HepG2 (cell line): Measurements from ENCODE around the gene XRCC1. TPM values are rescaled to one million over a fixed set of nuclear protein-coding genes. Genes with fewer than 3 reads are reported as not detected.

ENCODE experiments used
- GATA4 ChIP-seq: sonication (generic); IDR thresholded peaks from 2 replicates; pipeline ENCODE4 v1.6.1; 2016; ENCODE audit warnings: antibody characterized with exemption, low read depth, borderline replicate concordance
- MAF1 ChIP-seq: sonication (generic); formaldehyde crosslinking; IDR thresholded peaks from 2 replicates; pipeline ENCODE4 v1.5.0; 2020; ENCODE audit warnings: missing genetic modification reagents, borderline replicate concordance
- NBN ChIP-seq: fragments of 450-650 bp; conservative IDR thresholded peaks from 2 replicates; pipeline ENCODE4 v1.6.1; 2017
- PCBP1 ChIP-seq: fragments of 200-400 bp; formaldehyde crosslinking; IDR thresholded peaks from 2 replicates; pipeline ENCODE4 v1.6.1; 2017; ENCODE audit warnings: mild to moderate bottlenecking, low read depth, low read length, borderline replicate concordance
- POLR2AphosphoS5 ChIP-seq: IDR thresholded peaks from 2 replicates; pipeline ENCODE4 v1.6.1; 2012; ENCODE audit warnings: low read depth, low read length
- REST ChIP-seq, 2 experiments: IDR thresholded peaks; 2 replicates each; pipeline ENCODE4 v1.6.1; 2011 to 2012; ENCODE audit warnings: low read length in 2 of 2, borderline replicate concordance in 1 of 2, low read depth in 1 of 2, mild to moderate bottlenecking in 1 of 2, moderate library complexity in 1 of 2
- SALL2 ChIP-seq: sonication (generic); formaldehyde crosslinking; IDR thresholded peaks from 2 replicates; pipeline ENCODE4 v1.8.1; 2023; ENCODE audit warnings: mild to moderate bottlenecking, missing genetic modification reagents, inconsistent platforms
- SPEN ChIP-seq: sonication (generic); formaldehyde crosslinking; IDR thresholded peaks from 2 replicates; pipeline ENCODE4 v1.5.1; 2020; ENCODE audit warnings: low read depth, mild to moderate bottlenecking, missing genetic modification reagents
- ZBTB20 ChIP-seq: sonication (generic); formaldehyde crosslinking; IDR thresholded peaks from 2 replicates; pipeline ENCODE4 v1.8.1; 2023; ENCODE audit warnings: missing genetic modification reagents, low read depth, mild to moderate bottlenecking, borderline replicate concordance
- ZBTB38 ChIP-seq: sonication (generic); formaldehyde crosslinking; IDR thresholded peaks from 2 replicates; pipeline ENCODE4 v1.5.1; 2020; ENCODE audit warnings: mild to moderate bottlenecking, missing genetic modification reagents
- ZBTB44 ChIP-seq: sonication (generic); formaldehyde crosslinking; IDR thresholded peaks from 2 replicates; pipeline ENCODE4 v1.4.0; 2020; ENCODE audit warnings: missing genetic modification reagents
- ZFP41 ChIP-seq: sonication (generic); formaldehyde crosslinking; IDR thresholded peaks from 2 replicates; pipeline ENCODE4 v1.4.0; 2020; ENCODE audit warnings: mild to moderate bottlenecking, missing genetic modification reagents, borderline replicate concordance
- ZFYVE20 ChIP-seq: sonication (generic); formaldehyde crosslinking; IDR thresholded peaks from 2 replicates; pipeline ENCODE4 v1.8.0; 2023; ENCODE audit warnings: low read depth, mild to moderate bottlenecking, moderate library complexity, missing genetic modification reagents, borderline replicate concordance
- ZNF335 ChIP-seq: sonication (generic); formaldehyde crosslinking; IDR thresholded peaks from 2 replicates; pipeline ENCODE4 v1.4.0; 2020; ENCODE audit warnings: missing genetic modification reagents
- ZNF501 ChIP-seq: sonication (generic); formaldehyde crosslinking; IDR thresholded peaks from 2 replicates; pipeline ENCODE4 v1.5.1; 2020; ENCODE audit warnings: mild to moderate bottlenecking, moderate library complexity, missing genetic modification reagents
- polyA plus RNA-seq, 8 experiments: library from polyadenylated mRNA; depleted of rRNA in 3 of 8; stranded (reverse) in 7 of 8; unstranded in 1 of 8; fragments of >200 nt; fragmentation: Illumina TruSeq in 4 of 8; extraction: Trizol in 4 of 8; gene quantifications; 2 replicates each; pipeline versions ENCODE4 v1.2.1 to v1.2.3, GENCODE V29; 2011 to 2016; ENCODE audit warnings: low read depth in 4 of 8, missing spikeins in 1 of 8, mixed read lengths in 1 of 8; ENCODE audit not compliant: insufficient read depth in 1 of 8
- total RNA-seq, 5 experiments: library from RNA; depleted of rRNA; stranded (reverse); fragments of >200 nt; fragmentation: Illumina TruSeq; extraction: Trizol; gene quantifications; 2 replicates each; pipeline ENCODE4 v1.2.3, GENCODE V29; 2016; ENCODE audit warnings: low read depth in 1 of 5
- TF ChIP-seq, protein P1 (sequence below): sonication (generic); formaldehyde crosslinking; IDR thresholded peaks from 2 replicates; pipeline ENCODE4 v1.4.0; 2020; ENCODE audit warnings: mild to moderate bottlenecking, low read depth, missing genetic modification reagents
- TF ChIP-seq, protein P2 (sequence below): sonication (generic); formaldehyde crosslinking; IDR thresholded peaks from 2 replicates; pipeline ENCODE4 v1.5.0; 2020; ENCODE audit warnings: missing genetic modification reagents
- TF ChIP-seq, protein P3 (sequence below): IDR thresholded peaks from 2 replicates; pipeline ENCODE4 v1.6.1; 2018; ENCODE audit warnings: missing genetic modification reagents, mild to moderate bottlenecking, missing compliant biosample characterization

XRCC1 gene
- total and polyA plus RNA-seq, 2 of the 13 experiments (the other 11 are each of a cell fraction or from before 2014, with no cell fraction given), result 24.7 to 26.3 TPM

- TF ChIP-seq ZBTB44 (CRISPR knock-in tag) (no peak), GATA4 (no peak), ZNF335 (CRISPR knock-in tag) (peak; percentile 99), MAF1 (CRISPR knock-in tag) (no peak), ZFYVE20 (CRISPR knock-in tag) (no peak), ZBTB20 (CRISPR knock-in tag) (no peak), ZNF501 (CRISPR knock-in tag) (no peak), POLR2AphosphoS5 (peak; percentile 79), PCBP1 (no peak), ZBTB38 (CRISPR knock-in tag) (no peak), NBN (no peak), SPEN (CRISPR knock-in tag) (no peak; the same call in 1 of the 2 replicates), REST (IDR thresholded peaks at IDR 0.05; ENCODE audit: borderline replicate concordance in 1 of 2, low read depth in 1 of 2, low read length in 2 of 2) (no peak), ZFP41 (CRISPR knock-in tag) (no peak), SALL2 (CRISPR knock-in tag) (0 out of 2 replicates have a peak, but pooled peaks have one; percentile 68)
- TF ChIP-seq, protein P1, sequence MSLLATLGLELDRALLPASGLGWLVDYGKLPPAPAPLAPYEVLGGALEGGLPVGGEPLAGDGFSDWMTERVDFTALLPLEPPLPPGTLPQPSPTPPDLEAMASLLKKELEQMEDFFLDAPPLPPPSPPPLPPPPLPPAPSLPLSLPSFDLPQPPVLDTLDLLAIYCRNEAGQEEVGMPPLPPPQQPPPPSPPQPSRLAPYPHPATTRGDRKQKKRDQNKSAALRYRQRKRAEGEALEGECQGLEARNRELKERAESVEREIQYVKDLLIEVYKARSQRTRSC (CRISPR knock-in tag), result no peak
- TF ChIP-seq, protein P2, sequence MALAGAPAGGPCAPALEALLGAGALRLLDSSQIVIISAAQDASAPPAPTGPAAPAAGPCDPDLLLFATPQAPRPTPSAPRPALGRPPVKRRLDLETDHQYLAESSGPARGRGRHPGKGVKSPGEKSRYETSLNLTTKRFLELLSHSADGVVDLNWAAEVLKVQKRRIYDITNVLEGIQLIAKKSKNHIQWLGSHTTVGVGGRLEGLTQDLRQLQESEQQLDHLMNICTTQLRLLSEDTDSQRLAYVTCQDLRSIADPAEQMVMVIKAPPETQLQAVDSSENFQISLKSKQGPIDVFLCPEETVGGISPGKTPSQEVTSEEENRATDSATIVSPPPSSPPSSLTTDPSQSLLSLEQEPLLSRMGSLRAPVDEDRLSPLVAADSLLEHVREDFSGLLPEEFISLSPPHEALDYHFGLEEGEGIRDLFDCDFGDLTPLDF, result peak; percentile 89
- TF ChIP-seq, protein P3, sequence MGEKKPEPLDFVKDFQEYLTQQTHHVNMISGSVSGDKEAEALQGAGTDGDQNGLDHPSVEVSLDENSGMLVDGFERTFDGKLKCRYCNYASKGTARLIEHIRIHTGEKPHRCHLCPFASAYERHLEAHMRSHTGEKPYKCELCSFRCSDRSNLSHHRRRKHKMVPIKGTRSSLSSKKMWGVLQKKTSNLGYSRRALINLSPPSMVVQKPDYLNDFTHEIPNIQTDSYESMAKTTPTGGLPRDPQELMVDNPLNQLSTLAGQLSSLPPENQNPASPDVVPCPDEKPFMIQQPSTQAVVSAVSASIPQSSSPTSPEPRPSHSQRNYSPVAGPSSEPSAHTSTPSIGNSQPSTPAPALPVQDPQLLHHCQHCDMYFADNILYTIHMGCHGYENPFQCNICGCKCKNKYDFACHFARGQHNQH (CRISPR knock-in tag), result no peak; the same call in 1 of the 2 replicates
Measured at GRCh38 chr19:43575156-43575950, at the start of gene XRCC1, which contains the start of gene PINLYP (continued).
